ENCODE data around the gene PARVB.

DNA sequence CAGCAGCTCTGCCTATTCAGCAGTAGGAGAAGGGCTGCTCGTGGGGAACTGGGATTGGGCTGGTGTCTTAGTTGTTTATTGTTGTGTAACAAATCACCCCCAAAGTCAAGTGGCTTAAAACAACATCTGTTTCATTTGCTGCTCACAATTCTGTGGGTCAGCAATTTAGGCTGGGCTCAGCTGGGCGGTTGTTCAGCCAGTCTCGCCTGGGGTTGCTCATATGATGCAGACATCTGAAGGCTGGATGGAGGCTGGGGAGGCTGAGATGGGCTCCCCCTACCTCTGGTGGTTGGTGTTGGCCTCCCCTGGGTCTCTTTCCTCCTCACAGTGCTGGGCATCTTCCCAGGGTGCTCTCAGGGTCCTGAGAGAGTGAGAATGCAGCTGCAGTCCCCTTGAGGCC, 113.3 kb downstream of the PARVB start:
- TF ChIP-seq CTCF (IDR thresholded peaks at IDR 0.05) (no peak), POLR2A (IDR thresholded peaks at IDR 0.05) (no peak)
